ENCODE results near the gene SOS1. TPM values are rescaled to one million over a fixed set of nuclear protein-coding genes. Genes with fewer than 3 reads are reported as not detected.

Gene SOS1
- total and polyA plus RNA-seq, 2 donors (not counting 1 experiment from before 2014, with no cell fraction given) = 24.9 to 27.6 TPM

DNA sequence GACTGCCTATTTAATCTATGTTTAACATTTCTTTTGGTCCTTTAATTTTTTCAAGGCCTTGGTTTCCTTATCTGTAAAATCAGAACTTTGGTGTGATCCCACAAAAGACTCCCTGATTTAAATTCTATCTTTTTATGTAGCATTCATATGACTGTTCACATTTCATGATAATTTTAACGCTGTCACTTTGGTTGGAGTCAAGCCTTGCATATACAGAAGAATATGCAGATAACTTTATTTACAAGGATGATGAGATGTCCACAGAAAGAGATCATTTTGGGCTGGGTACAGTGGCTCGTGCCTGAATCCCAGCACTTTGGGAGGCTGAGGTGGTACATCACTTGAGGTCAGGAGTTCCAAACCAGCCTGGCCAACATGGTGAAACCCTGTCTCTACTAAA, 38.4 kb upstream of the SOS1 start:
- Histone ChIP-seq H3K27me3 (ENCODE audit: control insufficient read depth, insufficient read depth, low read length) (no peaks in the 10 kb centered on the region), H4K20me1 (ENCODE audit: control insufficient read depth, extremely low read depth, insufficient read depth, low read length) (no peaks in the 10 kb centered on the region), H3K9ac (ENCODE audit: insufficient read depth, low read length) (no peak overlapping the region), H3K27ac (ENCODE audit: insufficient read depth, low read length) (no peak overlapping the region), H3K4me1 (ENCODE audit: control insufficient read depth, extremely low read depth, insufficient read depth, low read length) (no peaks in the 10 kb centered on the region), H3K4me2 (ENCODE audit: extremely low read depth, insufficient read depth, low read length) (no peak overlapping the region), H3K4me3 (replicated peaks in 1 of 4; ENCODE audit: control extremely low read depth in 1 of 4, insufficient read depth in 1 of 4, low read depth in 3 of 4, low read length in 4 of 4) (no peak overlapping the region), H3K79me2 (ENCODE audit: control insufficient read depth, insufficient read depth, low read length) (no peaks in the 10 kb centered on the region), H3K36me3 (ENCODE audit: control insufficient read depth, insufficient read depth, low read length) (no peaks in the 10 kb centered on the region), H3K9me3 (ENCODE audit: control insufficient read depth, insufficient read depth, low read depth, low read length) (no peaks in the 10 kb centered on the region), H2AFZ (ENCODE audit: low read length) (no peak overlapping the region)
- no peak for DNase-seq (ENCODE audit: low read depth in 2 of 2)
- TF ChIP-seq, protein P1, sequence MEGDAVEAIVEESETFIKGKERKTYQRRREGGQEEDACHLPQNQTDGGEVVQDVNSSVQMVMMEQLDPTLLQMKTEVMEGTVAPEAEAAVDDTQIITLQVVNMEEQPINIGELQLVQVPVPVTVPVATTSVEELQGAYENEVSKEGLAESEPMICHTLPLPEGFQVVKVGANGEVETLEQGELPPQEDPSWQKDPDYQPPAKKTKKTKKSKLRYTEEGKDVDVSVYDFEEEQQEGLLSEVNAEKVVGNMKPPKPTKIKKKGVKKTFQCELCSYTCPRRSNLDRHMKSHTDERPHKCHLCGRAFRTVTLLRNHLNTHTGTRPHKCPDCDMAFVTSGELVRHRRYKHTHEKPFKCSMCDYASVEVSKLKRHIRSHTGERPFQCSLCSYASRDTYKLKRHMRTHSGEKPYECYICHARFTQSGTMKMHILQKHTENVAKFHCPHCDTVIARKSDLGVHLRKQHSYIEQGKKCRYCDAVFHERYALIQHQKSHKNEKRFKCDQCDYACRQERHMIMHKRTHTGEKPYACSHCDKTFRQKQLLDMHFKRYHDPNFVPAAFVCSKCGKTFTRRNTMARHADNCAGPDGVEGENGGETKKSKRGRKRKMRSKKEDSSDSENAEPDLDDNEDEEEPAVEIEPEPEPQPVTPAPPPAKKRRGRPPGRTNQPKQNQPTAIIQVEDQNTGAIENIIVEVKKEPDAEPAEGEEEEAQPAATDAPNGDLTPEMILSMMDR (conservative IDR thresholded peaks at IDR 0.05 in 1 of 2, IDR thresholded peaks at IDR 0.05 in 1 of 2; ENCODE audit: low read depth in 1 of 2, low read length in 2 of 2) = no peak

DNA sequence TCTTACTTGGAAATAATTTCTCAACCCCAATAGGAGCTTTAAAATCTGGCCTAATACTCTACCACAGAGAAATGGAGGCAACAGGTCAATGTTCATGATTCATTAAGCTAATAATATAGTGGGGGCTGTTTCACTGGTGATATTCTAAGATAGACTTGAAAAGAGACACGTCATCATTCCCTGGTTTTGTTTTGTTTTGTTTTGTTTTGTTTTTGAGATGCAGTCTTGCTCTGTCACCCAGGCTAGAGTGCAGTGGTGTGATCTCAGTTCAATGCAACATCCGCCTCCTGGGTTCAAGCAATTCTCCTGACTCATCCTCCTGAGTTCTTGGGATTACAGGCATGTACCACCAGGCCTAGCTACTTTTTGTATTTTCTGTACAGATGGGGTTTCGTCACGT, 37.5 kb upstream of the SOS1 start:
- no peak overlapping the region for H3K4me2 ChIP-seq (ENCODE audit: extremely low read depth, insufficient read depth, low read length)
- H3K9ac ChIP-seq (ENCODE audit: insufficient read depth, low read length) = no peak overlapping the region
- no peaks in the 10 kb centered on the region for H3K9me3 ChIP-seq (ENCODE audit: control insufficient read depth, insufficient read depth, low read depth, low read length)
- no peaks in the 10 kb centered on the region for H3K27me3 ChIP-seq (ENCODE audit: control insufficient read depth, insufficient read depth, low read length)
- H4K20me1 ChIP-seq (ENCODE audit: control insufficient read depth, extremely low read depth, insufficient read depth, low read length) = no peaks in the 10 kb centered on the region
- H3K4me1 ChIP-seq (ENCODE audit: control insufficient read depth, extremely low read depth, insufficient read depth, low read length) = no peaks in the 10 kb centered on the region
- peak; percentile 12 to 27 for DNase-seq (ENCODE audit: low read depth in 2 of 2)
- no peak overlapping the region for H2AFZ ChIP-seq (ENCODE audit: low read length)
- no peak overlapping the region for H3K27ac ChIP-seq (ENCODE audit: insufficient read depth, low read length)
- H3K79me2 ChIP-seq (ENCODE audit: control insufficient read depth, insufficient read depth, low read length) = no peaks in the 10 kb centered on the region
- H3K4me3 ChIP-seq (replicated peaks in 1 of 4; ENCODE audit: control extremely low read depth in 1 of 4, insufficient read depth in 1 of 4, low read depth in 3 of 4, low read length in 4 of 4) = no peak overlapping the region
- TF ChIP-seq, protein P1 (conservative IDR thresholded peaks at IDR 0.05 in 1 of 2, IDR thresholded peaks at IDR 0.05 in 1 of 2; ENCODE audit: low read depth in 1 of 2, low read length in 2 of 2) = no peak
- no peak for TF ChIP-seq EZH2 (IDR thresholded peaks at IDR 0.05; ENCODE audit: low read length, missing control alignments)
- no peaks in the 10 kb centered on the region for H3K36me3 ChIP-seq (ENCODE audit: control insufficient read depth, insufficient read depth, low read length)

DNA sequence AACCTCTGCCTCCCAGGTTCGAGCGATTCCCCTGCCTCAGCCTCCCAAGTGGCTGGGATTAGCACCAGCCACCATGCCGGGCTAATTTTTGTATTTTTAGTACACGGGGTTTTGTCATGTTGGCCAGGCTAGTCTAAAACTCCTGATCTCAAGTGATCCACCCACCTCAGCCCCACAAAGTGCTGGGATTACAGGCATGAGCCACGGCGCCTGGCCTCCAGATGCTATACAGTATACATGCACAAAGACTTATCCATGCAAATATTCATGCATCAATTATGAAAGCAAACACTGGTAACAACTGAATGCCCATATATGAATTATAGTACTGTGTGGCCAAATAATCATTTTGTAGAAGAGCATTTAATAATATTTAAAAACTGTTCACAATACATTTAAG, 36.0 kb upstream of the SOS1 start:
- no peak overlapping the region for H3K27ac ChIP-seq (ENCODE audit: insufficient read depth, low read length)
- no peak overlapping the region for H3K4me2 ChIP-seq (ENCODE audit: extremely low read depth, insufficient read depth, low read length)
- H3K4me3 ChIP-seq (replicated peaks in 1 of 4; ENCODE audit: control extremely low read depth in 1 of 4, insufficient read depth in 1 of 4, low read depth in 3 of 4, low read length in 4 of 4) = no peak overlapping the region
- H3K27me3 ChIP-seq (ENCODE audit: control insufficient read depth, insufficient read depth, low read length) = no peaks in the 10 kb centered on the region
- no peaks in the 10 kb centered on the region for H3K9me3 ChIP-seq (ENCODE audit: control insufficient read depth, insufficient read depth, low read depth, low read length)
- H3K4me1 ChIP-seq (ENCODE audit: control insufficient read depth, extremely low read depth, insufficient read depth, low read length) = no peaks in the 10 kb centered on the region
- no peak for DNase-seq (ENCODE audit: low read depth in 2 of 2)
- no peaks in the 10 kb centered on the region for H4K20me1 ChIP-seq (ENCODE audit: control insufficient read depth, extremely low read depth, insufficient read depth, low read length)
- H3K36me3 ChIP-seq (ENCODE audit: control insufficient read depth, insufficient read depth, low read length) = no peaks in the 10 kb centered on the region
- no peak overlapping the region for H3K9ac ChIP-seq (ENCODE audit: insufficient read depth, low read length)
- H2AFZ ChIP-seq (ENCODE audit: low read length) = no peak overlapping the region
- no peaks in the 10 kb centered on the region for H3K79me2 ChIP-seq (ENCODE audit: control insufficient read depth, insufficient read depth, low read length)
- TF ChIP-seq, protein P1 (conservative IDR thresholded peaks at IDR 0.05 in 1 of 2, IDR thresholded peaks at IDR 0.05 in 1 of 2; ENCODE audit: low read depth in 1 of 2, low read length in 2 of 2) = no peak
- no peak for TF ChIP-seq EZH2 (IDR thresholded peaks at IDR 0.05; ENCODE audit: low read length, missing control alignments)

Measured in fibroblast of lung (primary cell).